ENCODE measurements around the gene CDC42BPG. TPM values are rescaled to one million over a fixed set of nuclear protein-coding genes. Genes with fewer than 3 reads are reported as not detected.

The CDC42BPG gene
- total and polyA plus RNA-seq, 10 of the 15 experiments (the other 5 are each of a cell fraction or from before 2014, with no cell fraction given), result 0.02 to 1.3 (median 0.09) TPM; not detected in 1

DNA sequence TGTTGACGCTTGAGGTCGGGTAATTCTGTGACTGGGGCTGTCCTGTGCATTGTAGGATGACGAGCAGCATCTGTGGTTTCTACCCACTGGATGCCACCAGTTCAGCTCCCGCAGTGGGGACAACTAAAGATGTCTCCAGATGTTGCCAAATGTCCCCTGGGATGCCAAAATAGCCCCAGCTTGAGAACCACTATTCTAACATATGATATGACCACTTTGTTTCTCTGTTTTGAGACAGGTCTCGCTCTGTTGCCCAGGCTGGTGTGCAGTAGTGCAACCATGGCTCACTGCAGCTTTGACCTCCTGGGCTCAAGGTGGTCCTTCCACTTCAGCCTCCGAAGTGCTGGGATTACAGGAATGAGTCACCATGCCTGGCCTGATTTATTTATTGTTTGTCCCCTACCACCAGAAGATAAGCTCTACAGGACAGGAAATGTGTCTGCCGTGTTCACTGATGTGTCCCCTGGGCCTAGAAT is 29.7 kb downstream of the CDC42BPG start (continued):
- TF ChIP-seq, protein P1, sequence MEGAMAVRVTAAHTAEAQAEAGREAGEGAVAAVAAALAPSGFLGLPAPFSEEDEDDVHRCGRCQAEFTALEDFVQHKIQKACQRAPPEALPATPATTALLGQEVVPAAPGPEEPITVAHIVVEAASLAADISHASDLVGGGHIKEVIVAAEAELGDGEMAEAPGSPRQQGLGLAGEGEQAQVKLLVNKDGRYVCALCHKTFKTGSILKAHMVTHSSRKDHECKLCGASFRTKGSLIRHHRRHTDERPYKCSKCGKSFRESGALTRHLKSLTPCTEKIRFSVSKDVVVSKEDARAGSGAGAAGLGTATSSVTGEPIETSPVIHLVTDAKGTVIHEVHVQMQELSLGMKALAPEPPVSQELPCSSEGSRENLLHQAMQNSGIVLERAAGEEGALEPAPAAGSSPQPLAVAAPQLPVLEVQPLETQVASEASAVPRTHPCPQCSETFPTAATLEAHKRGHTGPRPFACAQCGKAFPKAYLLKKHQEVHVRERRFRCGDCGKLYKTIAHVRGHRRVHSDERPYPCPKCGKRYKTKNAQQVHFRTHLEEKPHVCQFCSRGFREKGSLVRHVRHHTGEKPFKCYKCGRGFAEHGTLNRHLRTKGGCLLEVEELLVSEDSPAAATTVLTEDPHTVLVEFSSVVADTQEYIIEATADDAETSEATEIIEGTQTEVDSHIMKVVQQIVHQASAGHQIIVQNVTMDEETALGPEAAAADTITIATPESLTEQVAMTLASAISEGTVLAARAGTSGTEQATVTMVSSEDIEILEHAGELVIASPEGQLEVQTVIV (IDR thresholded peaks at IDR 0.05; ENCODE audit: borderline replicate concordance, partially characterized antibody), result no peak
- peak; percentile 65; the same call in 1 of the 2 replicates for TF ChIP-seq JUNB (IDR thresholded peaks at IDR 0.05)
- no peak for TF ChIP-seq STAT3 (IDR thresholded peaks at IDR 0.05; ENCODE audit: low read depth, low read length)
- TF ChIP-seq PBX3 (IDR thresholded peaks at IDR 0.05; ENCODE audit: insufficient replicate concordance, low read depth, low read length), result no peak
- no peak for TF ChIP-seq STAT1 (conservative IDR thresholded peaks at IDR 0.05)
- no peak for TF ChIP-seq ASH2L (IDR thresholded peaks at IDR 0.05; ENCODE audit: borderline replicate concordance, low read depth)
- TF ChIP-seq, protein P2, sequence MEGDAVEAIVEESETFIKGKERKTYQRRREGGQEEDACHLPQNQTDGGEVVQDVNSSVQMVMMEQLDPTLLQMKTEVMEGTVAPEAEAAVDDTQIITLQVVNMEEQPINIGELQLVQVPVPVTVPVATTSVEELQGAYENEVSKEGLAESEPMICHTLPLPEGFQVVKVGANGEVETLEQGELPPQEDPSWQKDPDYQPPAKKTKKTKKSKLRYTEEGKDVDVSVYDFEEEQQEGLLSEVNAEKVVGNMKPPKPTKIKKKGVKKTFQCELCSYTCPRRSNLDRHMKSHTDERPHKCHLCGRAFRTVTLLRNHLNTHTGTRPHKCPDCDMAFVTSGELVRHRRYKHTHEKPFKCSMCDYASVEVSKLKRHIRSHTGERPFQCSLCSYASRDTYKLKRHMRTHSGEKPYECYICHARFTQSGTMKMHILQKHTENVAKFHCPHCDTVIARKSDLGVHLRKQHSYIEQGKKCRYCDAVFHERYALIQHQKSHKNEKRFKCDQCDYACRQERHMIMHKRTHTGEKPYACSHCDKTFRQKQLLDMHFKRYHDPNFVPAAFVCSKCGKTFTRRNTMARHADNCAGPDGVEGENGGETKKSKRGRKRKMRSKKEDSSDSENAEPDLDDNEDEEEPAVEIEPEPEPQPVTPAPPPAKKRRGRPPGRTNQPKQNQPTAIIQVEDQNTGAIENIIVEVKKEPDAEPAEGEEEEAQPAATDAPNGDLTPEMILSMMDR (IDR thresholded peaks at IDR 0.05 in 2 of 3, conservative IDR thresholded peaks at IDR 0.05 in 1 of 3; ENCODE audit: control insufficient read depth in 2 of 3, extremely low read depth in 1 of 3, insufficient read depth in 1 of 3, low read depth in 3 of 3, low read length in 3 of 3), result no peak
- peak; percentile 79 to 85 for TF ChIP-seq IKZF2 (IDR thresholded peaks at IDR 0.05)
- no peak for TF ChIP-seq NRF1 (conservative IDR thresholded peaks at IDR 0.05; ENCODE audit: low read depth, low read length)
- no peak for TF ChIP-seq RAD21 (IDR thresholded peaks at IDR 0.05; ENCODE audit: insufficient read depth, low read depth, low read length)
- TF ChIP-seq EP300 (IDR thresholded peaks at IDR 0.05; ENCODE audit: borderline replicate concordance in 1 of 2, control insufficient read depth in 1 of 2, low read depth in 2 of 2, low read length in 2 of 2), result peak; percentile 18 to 67; a peak in 2 of 4 replicates
- no peak for TF ChIP-seq HSF1 (IDR thresholded peaks at IDR 0.05; ENCODE audit: low read depth, low read length)
- 0 out of 2 replicates have a peak, but pooled peaks have one; percentile 6 for TF ChIP-seq MEF2A (IDR thresholded peaks at IDR 0.05; ENCODE audit: insufficient read depth, low read depth, low read length)
- TF ChIP-seq CREM (IDR thresholded peaks at IDR 0.05; ENCODE audit: low read depth), result peak; percentile 14; the same call in 1 of the 2 replicates
- no peak for TF ChIP-seq SUZ12 (IDR thresholded peaks at IDR 0.05; ENCODE audit: unreplicated experiment)
- no peak for TF ChIP-seq TAF1 (IDR thresholded peaks at IDR 0.05; ENCODE audit: borderline replicate concordance, low read depth, low read length)
- TF ChIP-seq SREBF2 (IDR thresholded peaks at IDR 0.05; ENCODE audit: low read length), result no peak
- TF ChIP-seq NFYA (IDR thresholded peaks at IDR 0.05; ENCODE audit: borderline replicate concordance, low read depth, low read length), result no peak
- TF ChIP-seq ZNF207 (IDR thresholded peaks at IDR 0.05; ENCODE audit: borderline replicate concordance), result no peak
- 0 out of 2 replicates have a peak, but pooled peaks have one; percentile 20 for TF ChIP-seq SMARCA5 (IDR thresholded peaks at IDR 0.05)
- TF ChIP-seq WRNIP1 (IDR thresholded peaks at IDR 0.05; ENCODE audit: borderline replicate concordance, low read depth, low read length), result no peak
- TF ChIP-seq KDM1A (IDR thresholded peaks at IDR 0.05; ENCODE audit: borderline replicate concordance), result no peak
- no peak for TF ChIP-seq SMAD1 (IDR thresholded peaks at IDR 0.05; ENCODE audit: low read depth, partially characterized antibody)
